GM12875 (cell line): ENCODE results near the gene GP1BA.

Source experiments
- H3K4me3 ChIP-seq: one replicate; pipeline ENCODE4 v1.5.1; 2011; ENCODE audit warnings: low read depth, low read length, control low read depth
- CTCF ChIP-seq: IDR thresholded peaks from 2 replicates; pipeline ENCODE4 v1.5.1; 2011; ENCODE audit warnings: low read depth, mild to moderate bottlenecking, control low read depth, inconsistent platforms, low read length, moderate library complexity, borderline replicate concordance; ENCODE audit not compliant: insufficient read depth

GP1BA gene

GRCh38 chr17:4982305-4982704 lies 50.2 kb downstream of the GP1BA start:
- no peak for TF ChIP-seq CTCF
- no peak overlapping the region for H3K4me3 ChIP-seq
